Measurements from ENCODE around the gene GLB1L3.
"Not testable (repeated sequence)": the region's sequence is repeated elsewhere in the genome, so short reads cannot be mapped to it uniquely, and the experiment has no call there.

Gene GLB1L3

GRCh38 chr11:134292661-134293060, 16.5 kb downstream of the GLB1L3 start:
- no peak for DNase-seq
- in situ Hi-C loops (cut with MboI; ENCODE audit: low pct_unique_long_range_greater_than_20kb, low sequenced_read_pairs), result no loop called here

GRCh38 chr11:134293119-134294113, 17.2 kb downstream of the GLB1L3 start:
- in situ Hi-C loops (cut with MboI; ENCODE audit: low pct_unique_long_range_greater_than_20kb, low sequenced_read_pairs), result no loop called here
- no peak for DNase-seq

GRCh38 chr11:134294664-134295063, 18.5 kb downstream of the GLB1L3 start:
- no peak for DNase-seq
- in situ Hi-C loops (cut with MboI; ENCODE audit: low pct_unique_long_range_greater_than_20kb, low sequenced_read_pairs), result no loop called here

GRCh38 chr11:134312223-134312622, 36.0 kb downstream of the GLB1L3 start:
- no peak for DNase-seq
- in situ Hi-C loops (cut with MboI; ENCODE audit: low pct_unique_long_range_greater_than_20kb, low sequenced_read_pairs), result no loop called here

- no peak for DNase-seq
- in situ Hi-C loops (cut with MboI; ENCODE audit: low pct_unique_long_range_greater_than_20kb, low sequenced_read_pairs), result no loop called here
Measured at GRCh38 chr11:134312807-134313206, 36.6 kb downstream of the GLB1L3 start.

- no peak for DNase-seq
- in situ Hi-C loops (cut with MboI; ENCODE audit: low pct_unique_long_range_greater_than_20kb, low sequenced_read_pairs), result no loop called here
Measured at GRCh38 chr11:134313379-134313778, 37.2 kb downstream of the GLB1L3 start.

GRCh38 chr11:134313821-134314607, 37.8 kb downstream of the GLB1L3 start:
- no peak for DNase-seq
- in situ Hi-C loops (cut with MboI; ENCODE audit: low pct_unique_long_range_greater_than_20kb, low sequenced_read_pairs), result no loop called here

GRCh38 chr11:134317103-134317502, 40.9 kb downstream of the GLB1L3 start:
- in situ Hi-C loops (cut with MboI; ENCODE audit: low pct_unique_long_range_greater_than_20kb, low sequenced_read_pairs), result no loop called here
- no peak for DNase-seq

GRCh38 chr11:134321373-134321772, 45.2 kb downstream of the GLB1L3 start:
- DNase-seq; in situ Hi-C loops (cut with MboI; ENCODE audit: low pct_unique_long_range_greater_than_20kb, low sequenced_read_pairs): not testable (repeated sequence)

GRCh38 chr11:134322553-134322952, 46.4 kb downstream of the GLB1L3 start:
- in situ Hi-C loops (cut with MboI; ENCODE audit: low pct_unique_long_range_greater_than_20kb, low sequenced_read_pairs), result no loop called here
- no peak for DNase-seq

GRCh38 chr11:134328433-134328832, 52.3 kb downstream of the GLB1L3 start:
- in situ Hi-C loops (cut with MboI; ENCODE audit: low pct_unique_long_range_greater_than_20kb, low sequenced_read_pairs), result no loop called here
- DNase-seq, result no peak

GRCh38 chr11:134330611-134331353, 54.6 kb downstream of the GLB1L3 start:
- no peak for DNase-seq
- in situ Hi-C loops (cut with MboI; ENCODE audit: low pct_unique_long_range_greater_than_20kb, low sequenced_read_pairs), result no loop called here

- DNase-seq, result peak; percentile 76
- in situ Hi-C loops (cut with MboI; ENCODE audit: low pct_unique_long_range_greater_than_20kb, low sequenced_read_pairs), result no loop called here
Measured at GRCh38 chr11:134331354-134332188, 55.4 kb downstream of the GLB1L3 start, which contains the start of gene GLB1L2. Gene GLB1L2, plus strand, starts transcription at chr11:134331988. Its CDS starts 74 bp downstream, at chr11:134332062.

- in situ Hi-C loops (cut with MboI; ENCODE audit: low pct_unique_long_range_greater_than_20kb, low sequenced_read_pairs), result no loop called here
- DNase-seq, result peak; percentile 18
Measured at GRCh38 chr11:134332189-134332631, 56.0 kb downstream of the GLB1L3 start.

GRCh38 chr11:134332782-134333181, 56.6 kb downstream of the GLB1L3 start:
- in situ Hi-C loops (cut with MboI; ENCODE audit: low pct_unique_long_range_greater_than_20kb, low sequenced_read_pairs), result no loop called here

GRCh38 chr11:134333312-134333711, 57.1 kb downstream of the GLB1L3 start:
- no peak for DNase-seq
- in situ Hi-C loops (cut with MboI; ENCODE audit: low pct_unique_long_range_greater_than_20kb, low sequenced_read_pairs), result no loop called here

More at GRCh38 chr11:134332782-134333181, 56.6 kb downstream of the GLB1L3 start:
- no peak for DNase-seq

- DNase-seq, result no peak
Measured at GRCh38 chr11:134333946-134334345, 57.8 kb downstream of the GLB1L3 start.

GRCh38 chr11:134334796-134335571, 58.8 kb downstream of the GLB1L3 start:
- in situ Hi-C loops (cut with MboI; ENCODE audit: low pct_unique_long_range_greater_than_20kb, low sequenced_read_pairs), result no loop called here
- DNase-seq, result no peak

More at GRCh38 chr11:134333946-134334345, 57.8 kb downstream of the GLB1L3 start:
- in situ Hi-C loops (cut with MboI; ENCODE audit: low pct_unique_long_range_greater_than_20kb, low sequenced_read_pairs), result no loop called here
